Measurements from ENCODE around the gene IFNGR1.

Gene IFNGR1

GRCh38 chr6:137230547-137230946 lies 11.4 kb upstream of the IFNGR1 start:
- no peak overlapping the region for H3K4me3 ChIP-seq (IDR thresholded peaks at IDR 0.05; ENCODE audit: insufficient read depth, low read depth, low read length)
- no peak overlapping the region for H3K27ac ChIP-seq
- H3K4me2 ChIP-seq, result no peak overlapping the region
- H4K20me1 ChIP-seq (ENCODE audit: insufficient read depth), result no peaks in the 10 kb centered on the region
- H3K36me3 ChIP-seq (ENCODE audit: insufficient read depth), result no peaks in the 10 kb centered on the region
- H2AFZ ChIP-seq (ENCODE audit: low read depth), result no peak overlapping the region
- H3K27me3 ChIP-seq (ENCODE audit: insufficient read depth, low read depth), result no peaks in the 10 kb centered on the region; the same call in 1 of the 2 replicates
- H3K4me1 ChIP-seq (ENCODE audit: low read depth, poor library complexity, severe bottlenecking), result peaks cover 16% of the 10 kb centered on the region
- H3K9ac ChIP-seq, result no peak overlapping the region
- H3K79me2 ChIP-seq (ENCODE audit: insufficient read depth, low read depth), result no peaks in the 10 kb centered on the region
- TF ChIP-seq CTCF (conservative IDR thresholded peaks at IDR 0.05; ENCODE audit: low read depth, low read length), result no peak

- Histone ChIP-seq H3K27ac (no peak overlapping the region), H3K79me2 (ENCODE audit: insufficient read depth, low read depth) (no peaks in the 10 kb centered on the region), H3K4me1 (ENCODE audit: low read depth, poor library complexity, severe bottlenecking) (peaks cover 16% of the 10 kb centered on the region), H3K36me3 (ENCODE audit: insufficient read depth) (no peaks in the 10 kb centered on the region), H3K4me2 (no peak overlapping the region), H3K9ac (no peak overlapping the region), H3K27me3 (ENCODE audit: insufficient read depth, low read depth) (no peaks in the 10 kb centered on the region; the same call in 1 of the 2 replicates), H2AFZ (ENCODE audit: low read depth) (no peak overlapping the region), H4K20me1 (ENCODE audit: insufficient read depth) (no peaks in the 10 kb centered on the region), H3K4me3 (IDR thresholded peaks at IDR 0.05; ENCODE audit: insufficient read depth, low read depth, low read length) (no peak overlapping the region)
- TF ChIP-seq CTCF (conservative IDR thresholded peaks at IDR 0.05; ENCODE audit: low read depth, low read length), result no peak
Observed at GRCh38 chr6:137229075-137229759, 10.0 kb upstream of the IFNGR1 start.

- Histone ChIP-seq H2AFZ (ENCODE audit: low read depth) (no peak overlapping the region), H3K4me2 (peak overlapping the region; percentile 22; the same call in 1 of the 2 replicates), H3K9ac (no peak overlapping the region)
Observed at GRCh38 chr6:137227871-137228302, 8.7 kb upstream of the IFNGR1 start.

GRCh38 chr6:137226697-137227096 lies 7.5 kb upstream of the IFNGR1 start:
- H3K27me3 ChIP-seq (ENCODE audit: insufficient read depth, low read depth), result no peaks in the 10 kb centered on the region; the same call in 1 of the 2 replicates
- no peaks in the 10 kb centered on the region for H3K36me3 ChIP-seq (ENCODE audit: insufficient read depth)
- H4K20me1 ChIP-seq (ENCODE audit: insufficient read depth), result no peaks in the 10 kb centered on the region
- TF ChIP-seq CTCF (conservative IDR thresholded peaks at IDR 0.05; ENCODE audit: low read depth, low read length), result no peak
- no peak overlapping the region for H3K4me3 ChIP-seq (IDR thresholded peaks at IDR 0.05; ENCODE audit: insufficient read depth, low read depth, low read length)
- no peak overlapping the region for H3K27ac ChIP-seq
- H3K4me1 ChIP-seq (ENCODE audit: low read depth, poor library complexity, severe bottlenecking), result peaks cover 11% of the 10 kb centered on the region
- H2AFZ ChIP-seq (ENCODE audit: low read depth), result no peak overlapping the region
- no peak overlapping the region for H3K4me2 ChIP-seq
- no peaks in the 10 kb centered on the region for H3K79me2 ChIP-seq (ENCODE audit: insufficient read depth, low read depth)
- no peak overlapping the region for H3K9ac ChIP-seq

More at GRCh38 chr6:137227871-137228302, 8.7 kb upstream of the IFNGR1 start:
- Histone ChIP-seq H3K27me3 (ENCODE audit: insufficient read depth, low read depth) (no peaks in the 10 kb centered on the region; the same call in 1 of the 2 replicates), H3K4me1 (ENCODE audit: low read depth, poor library complexity, severe bottlenecking) (peaks cover 16% of the 10 kb centered on the region), H3K27ac (no peak overlapping the region), H3K4me3 (IDR thresholded peaks at IDR 0.05; ENCODE audit: insufficient read depth, low read depth, low read length) (no peak overlapping the region), H3K79me2 (ENCODE audit: insufficient read depth, low read depth) (no peaks in the 10 kb centered on the region), H3K36me3 (ENCODE audit: insufficient read depth) (no peaks in the 10 kb centered on the region), H4K20me1 (ENCODE audit: insufficient read depth) (no peaks in the 10 kb centered on the region)
- no peak for TF ChIP-seq CTCF (conservative IDR thresholded peaks at IDR 0.05; ENCODE audit: low read depth, low read length)

All from KMS-11 (cell line).